Activated T-helper 17 cell treated with anti-CD3 and anti-CD28 coated beads, Interleukin-2, amount 50 U/mL, for 72 hours (primary cell): ENCODE measurements around the gene UCP3. TPM values are rescaled to one million over a fixed set of nuclear protein-coding genes. Genes with fewer than 3 reads are reported as not detected.

Experiments
- ATAC-seq: fragments of 150-1000 bp; cut with Tn5 transposase; replicated peaks from 2 replicates; pipeline ENCODE4 v1.10.0; 2021; ENCODE audit warnings: mild to moderate bottlenecking, moderate library complexity
- H3K27ac Mint-ChIP-seq: one replicate; pipeline ENCODE4 v1.8.0; 2022; ENCODE audit warnings: mixed read lengths
- H3K27me3 Mint-ChIP-seq: one replicate; pipeline ENCODE4 v1.8.0; 2022; ENCODE audit warnings: mixed read lengths
- H3K36me3 Mint-ChIP-seq: one replicate; pipeline ENCODE4 v1.8.0; 2022; ENCODE audit warnings: low read depth, mild to moderate bottlenecking, mixed read lengths
- H3K4me1 Mint-ChIP-seq: one replicate; pipeline ENCODE4 v1.8.0; 2022; ENCODE audit warnings: mixed read lengths
- H3K4me3 Mint-ChIP-seq: one replicate; pipeline ENCODE4 v1.8.0; 2022; ENCODE audit warnings: mild to moderate bottlenecking, mixed read lengths
- H3K9me3 Mint-ChIP-seq: one replicate; pipeline ENCODE4 v1.8.0; 2022; ENCODE audit warnings: mixed read lengths
- total RNA-seq, 2 donors: library from RNA; stranded (reverse); gene quantifications; one replicate each; pipeline ENCODE4 v1.2.3, GENCODE V29; 2022

UCP3 gene
- total RNA-seq, 2 donors from 2014 or later: 4.3 to 6.6 TPM

GRCh38 chr11:73982595-73982989 lies 26.3 kb downstream of the UCP3 start, which contains the start of gene UCP2:
Gene UCP2 (minus strand): TSS chr11:73982843. CDS start chr11:73978378, 4,465 bp downstream.
- H3K36me3 Mint-ChIP-seq: peaks cover 57% of the 10 kb centered on the region
- peak; percentile 77 for ATAC-seq

GRCh38 chr11:73981051-73981805 lies 27.7 kb downstream of the UCP3 start:
- Mint-ChIP-seq H3K4me3 (peak overlapping the region; percentile 86), H3K36me3 (peaks cover 71% of the 10 kb centered on the region), H3K9me3 (no peaks in the 10 kb centered on the region), H3K27me3 (no peaks in the 10 kb centered on the region), H3K27ac (peak overlapping the region; percentile 93), H3K4me1 (peaks cover 34% of the 10 kb centered on the region)
- no peak for ATAC-seq

More at GRCh38 chr11:73982595-73982989, 26.3 kb downstream of the UCP3 start, which contains the start of gene UCP2:
- Mint-ChIP-seq H3K9me3 (no peaks in the 10 kb centered on the region), H3K27me3 (no peaks in the 10 kb centered on the region), H3K4me1 (peaks cover 22% of the 10 kb centered on the region), H3K27ac (peak within 1 kb of the TSS; percentile 93), H3K4me3 (peak within 1 kb of the TSS; percentile 86)

- no peaks in the 10 kb centered on the region for H3K9me3 Mint-ChIP-seq
- H3K27ac Mint-ChIP-seq: peak overlapping the region; percentile 93
- H3K4me1 Mint-ChIP-seq: peaks cover 44% of the 10 kb centered on the region
- peaks cover 80% of the 10 kb centered on the region for H3K36me3 Mint-ChIP-seq
- no peaks in the 10 kb centered on the region for H3K27me3 Mint-ChIP-seq
- ATAC-seq: peak; percentile 11
- H3K4me3 Mint-ChIP-seq: peak overlapping the region; percentile 86
Measured at GRCh38 chr11:73980001-73980961, 28.6 kb downstream of the UCP3 start.

GRCh38 chr11:73978576-73979086 lies 30.3 kb downstream of the UCP3 start:
- Mint-ChIP-seq H3K36me3 (peaks cover 96% of the 10 kb centered on the region), H3K4me3 (peak overlapping the region; percentile 86), H3K9me3 (no peaks in the 10 kb centered on the region), H3K27ac (peak overlapping the region; percentile 93), H3K4me1 (peaks cover 51% of the 10 kb centered on the region), H3K27me3 (no peaks in the 10 kb centered on the region)
- no peak for ATAC-seq

- Mint-ChIP-seq H3K36me3 (peaks cover 93% of the 10 kb centered on the region), H3K27me3 (no peaks in the 10 kb centered on the region), H3K4me1 (peaks cover 50% of the 10 kb centered on the region), H3K27ac (peak overlapping the region; percentile 93), H3K4me3 (peak overlapping the region; percentile 86), H3K9me3 (no peaks in the 10 kb centered on the region)
- no peak for ATAC-seq
Measured at GRCh38 chr11:73977856-73978519, 30.9 kb downstream of the UCP3 start.

GRCh38 chr11:73976451-73977151 lies 32.3 kb downstream of the UCP3 start:
- no peaks in the 10 kb centered on the region for H3K27me3 Mint-ChIP-seq
- no peak for ATAC-seq
- no peaks in the 10 kb centered on the region for H3K9me3 Mint-ChIP-seq
- H3K4me3 Mint-ChIP-seq: peak overlapping the region; percentile 86
- H3K27ac Mint-ChIP-seq: peak overlapping the region; percentile 93
- peaks cover 50% of the 10 kb centered on the region for H3K4me1 Mint-ChIP-seq
- H3K36me3 Mint-ChIP-seq: peaks cover 79% of the 10 kb centered on the region

GRCh38 chr11:73975479-73975757 lies 33.5 kb downstream of the UCP3 start:
- peaks cover 47% of the 10 kb centered on the region for H3K4me1 Mint-ChIP-seq
- H3K4me3 Mint-ChIP-seq: peak overlapping the region; percentile 86
- no peak for ATAC-seq
- H3K9me3 Mint-ChIP-seq: no peaks in the 10 kb centered on the region
- H3K27me3 Mint-ChIP-seq: no peaks in the 10 kb centered on the region
- H3K36me3 Mint-ChIP-seq: peaks cover 67% of the 10 kb centered on the region
- peak overlapping the region; percentile 89 for H3K27ac Mint-ChIP-seq

GRCh38 chr11:73974604-73975478 lies 34.0 kb downstream of the UCP3 start:
- Mint-ChIP-seq H3K9me3 (no peaks in the 10 kb centered on the region), H3K27me3 (no peaks in the 10 kb centered on the region), H3K4me3 (peak overlapping the region; percentile 86), H3K27ac (peak overlapping the region; percentile 89), H3K36me3 (peaks cover 61% of the 10 kb centered on the region), H3K4me1 (peaks cover 47% of the 10 kb centered on the region)
- no peak for ATAC-seq

GRCh38 chr11:73972620-73973449 lies 36.0 kb downstream of the UCP3 start:
- no peak for ATAC-seq
- Mint-ChIP-seq H3K27ac (peak overlapping the region; percentile 89), H3K27me3 (no peaks in the 10 kb centered on the region), H3K4me1 (peaks cover 48% of the 10 kb centered on the region), H3K4me3 (no peak overlapping the region), H3K9me3 (no peaks in the 10 kb centered on the region), H3K36me3 (peaks cover 41% of the 10 kb centered on the region)

GRCh38 chr11:73972187-73972586 lies 36.7 kb downstream of the UCP3 start:
- H3K27ac Mint-ChIP-seq: peak overlapping the region; percentile 89
- H3K27me3 Mint-ChIP-seq: no peaks in the 10 kb centered on the region
- H3K4me1 Mint-ChIP-seq: peaks cover 44% of the 10 kb centered on the region
- no peak for ATAC-seq
- H3K36me3 Mint-ChIP-seq: peaks cover 35% of the 10 kb centered on the region
- no peak overlapping the region for H3K4me3 Mint-ChIP-seq
- H3K9me3 Mint-ChIP-seq: no peaks in the 10 kb centered on the region

- H3K27me3 Mint-ChIP-seq: no peaks in the 10 kb centered on the region
- H3K4me1 Mint-ChIP-seq: peaks cover 36% of the 10 kb centered on the region
- peak overlapping the region; percentile 67 for H3K27ac Mint-ChIP-seq
- H3K9me3 Mint-ChIP-seq: no peaks in the 10 kb centered on the region
- ATAC-seq: no peak
- no peak overlapping the region for H3K4me3 Mint-ChIP-seq
- H3K36me3 Mint-ChIP-seq: peaks cover 25% of the 10 kb centered on the region
Measured at GRCh38 chr11:73971175-73971719, 37.6 kb downstream of the UCP3 start.
